ENCODE data around the gene UQCC3. TPM values are rescaled to one million over a fixed set of nuclear protein-coding genes. Genes with fewer than 3 reads are reported as not detected.

UQCC3 gene
- total and polyA plus RNA-seq, 2 of the 13 experiments (the other 11 are each of a cell fraction or from before 2014, with no cell fraction given), result 7.7 to 16.0 TPM

GRCh38 chr11:62645946-62646824 is 25.3 kb upstream of the UQCC3 start, which contains the start of gene GANAB (continued):
- TF ChIP-seq, protein P1, sequence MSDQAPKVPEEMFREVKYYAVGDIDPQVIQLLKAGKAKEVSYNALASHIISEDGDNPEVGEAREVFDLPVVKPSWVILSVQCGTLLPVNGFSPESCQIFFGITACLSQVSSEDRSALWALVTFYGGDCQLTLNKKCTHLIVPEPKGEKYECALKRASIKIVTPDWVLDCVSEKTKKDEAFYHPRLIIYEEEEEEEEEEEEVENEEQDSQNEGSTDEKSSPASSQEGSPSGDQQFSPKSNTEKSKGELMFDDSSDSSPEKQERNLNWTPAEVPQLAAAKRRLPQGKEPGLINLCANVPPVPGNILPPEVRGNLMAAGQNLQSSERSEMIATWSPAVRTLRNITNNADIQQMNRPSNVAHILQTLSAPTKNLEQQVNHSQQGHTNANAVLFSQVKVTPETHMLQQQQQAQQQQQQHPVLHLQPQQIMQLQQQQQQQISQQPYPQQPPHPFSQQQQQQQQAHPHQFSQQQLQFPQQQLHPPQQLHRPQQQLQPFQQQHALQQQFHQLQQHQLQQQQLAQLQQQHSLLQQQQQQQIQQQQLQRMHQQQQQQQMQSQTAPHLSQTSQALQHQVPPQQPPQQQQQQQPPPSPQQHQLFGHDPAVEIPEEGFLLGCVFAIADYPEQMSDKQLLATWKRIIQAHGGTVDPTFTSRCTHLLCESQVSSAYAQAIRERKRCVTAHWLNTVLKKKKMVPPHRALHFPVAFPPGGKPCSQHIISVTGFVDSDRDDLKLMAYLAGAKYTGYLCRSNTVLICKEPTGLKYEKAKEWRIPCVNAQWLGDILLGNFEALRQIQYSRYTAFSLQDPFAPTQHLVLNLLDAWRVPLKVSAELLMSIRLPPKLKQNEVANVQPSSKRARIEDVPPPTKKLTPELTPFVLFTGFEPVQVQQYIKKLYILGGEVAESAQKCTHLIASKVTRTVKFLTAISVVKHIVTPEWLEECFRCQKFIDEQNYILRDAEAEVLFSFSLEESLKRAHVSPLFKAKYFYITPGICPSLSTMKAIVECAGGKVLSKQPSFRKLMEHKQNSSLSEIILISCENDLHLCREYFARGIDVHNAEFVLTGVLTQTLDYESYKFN (CRISPR knock-in tag; conservative IDR thresholded peaks at IDR 0.05), result peak; percentile 19
- TF ChIP-seq ZBTB10 (CRISPR knock-in tag; IDR thresholded peaks at IDR 0.05; ENCODE audit: borderline replicate concordance) (no peak; the same call in 1 of the 2 replicates), HES4 (CRISPR knock-in tag; IDR thresholded peaks at IDR 0.05; ENCODE audit: borderline replicate concordance) (no peak), SP140L (CRISPR knock-in tag; IDR thresholded peaks at IDR 0.05; ENCODE audit: borderline replicate concordance) (0 out of 2 replicates have a peak, but pooled peaks have one; percentile 20), FOXC1 (CRISPR knock-in tag; IDR thresholded peaks at IDR 0.05; ENCODE audit: borderline replicate concordance) (peak; percentile 61), ZNF337 (CRISPR knock-in tag; IDR thresholded peaks at IDR 0.05; ENCODE audit: borderline replicate concordance, low read depth) (0 out of 2 replicates have a peak, but pooled peaks have one; percentile 24), SOX5 (CRISPR knock-in tag; IDR thresholded peaks at IDR 0.05; ENCODE audit: borderline replicate concordance) (peak; percentile 34; the same call in 1 of the 2 replicates), ZSCAN21 (CRISPR knock-in tag; IDR thresholded peaks at IDR 0.05; ENCODE audit: borderline replicate concordance) (no peak)
- TF ChIP-seq, protein P2, sequence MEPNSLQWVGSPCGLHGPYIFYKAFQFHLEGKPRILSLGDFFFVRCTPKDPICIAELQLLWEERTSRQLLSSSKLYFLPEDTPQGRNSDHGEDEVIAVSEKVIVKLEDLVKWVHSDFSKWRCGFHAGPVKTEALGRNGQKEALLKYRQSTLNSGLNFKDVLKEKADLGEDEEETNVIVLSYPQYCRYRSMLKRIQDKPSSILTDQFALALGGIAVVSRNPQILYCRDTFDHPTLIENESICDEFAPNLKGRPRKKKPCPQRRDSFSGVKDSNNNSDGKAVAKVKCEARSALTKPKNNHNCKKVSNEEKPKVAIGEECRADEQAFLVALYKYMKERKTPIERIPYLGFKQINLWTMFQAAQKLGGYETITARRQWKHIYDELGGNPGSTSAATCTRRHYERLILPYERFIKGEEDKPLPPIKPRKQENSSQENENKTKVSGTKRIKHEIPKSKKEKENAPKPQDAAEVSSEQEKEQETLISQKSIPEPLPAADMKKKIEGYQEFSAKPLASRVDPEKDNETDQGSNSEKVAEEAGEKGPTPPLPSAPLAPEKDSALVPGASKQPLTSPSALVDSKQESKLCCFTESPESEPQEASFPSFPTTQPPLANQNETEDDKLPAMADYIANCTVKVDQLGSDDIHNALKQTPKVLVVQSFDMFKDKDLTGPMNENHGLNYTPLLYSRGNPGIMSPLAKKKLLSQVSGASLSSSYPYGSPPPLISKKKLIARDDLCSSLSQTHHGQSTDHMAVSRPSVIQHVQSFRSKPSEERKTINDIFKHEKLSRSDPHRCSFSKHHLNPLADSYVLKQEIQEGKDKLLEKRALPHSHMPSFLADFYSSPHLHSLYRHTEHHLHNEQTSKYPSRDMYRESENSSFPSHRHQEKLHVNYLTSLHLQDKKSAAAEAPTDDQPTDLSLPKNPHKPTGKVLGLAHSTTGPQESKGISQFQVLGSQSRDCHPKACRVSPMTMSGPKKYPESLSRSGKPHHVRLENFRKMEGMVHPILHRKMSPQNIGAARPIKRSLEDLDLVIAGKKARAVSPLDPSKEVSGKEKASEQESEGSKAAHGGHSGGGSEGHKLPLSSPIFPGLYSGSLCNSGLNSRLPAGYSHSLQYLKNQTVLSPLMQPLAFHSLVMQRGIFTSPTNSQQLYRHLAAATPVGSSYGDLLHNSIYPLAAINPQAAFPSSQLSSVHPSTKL (CRISPR knock-in tag; IDR thresholded peaks at IDR 0.05), result peak; percentile 29; the same call in 1 of the 2 replicates
